ENCODE data around the gene NRSN2. TPM values are rescaled to one million over a fixed set of nuclear protein-coding genes. Genes with fewer than 3 reads are reported as not detected.
A peak's percentile ranks its signal among the peaks of the same experiment; 100 is the strongest.

Gene NRSN2
- polyA plus RNA-seq (ENCODE audit: insufficient read length in 3 of 3): 10 to 100 TPM; 46.1 to 53.6 (median 51.9) TPM
- long read RNA-seq, donor 1, transcript NRSN2-202 (4 exons, 2,088 nt): major isoform, 13 of 18 reads
- long read RNA-seq, donor 1, partial matches to known transcripts: 0 of 18 reads
- long read RNA-seq, donor 1, other reads (novel, unspliced or antisense): 0 of 18 reads
- long read RNA-seq, donor 2, transcript NRSN2-202 (4 exons, 2,088 nt): major isoform, 12 of 33 reads
- long read RNA-seq, donor 2, partial matches to known transcripts: 17 of 33 reads
- long read RNA-seq, donor 2, other reads (novel, unspliced or antisense): 0 of 33 reads
- long read RNA-seq, donor 3, transcript NRSN2-204 (3 exons, 846 nt): minor isoform, 5 of 22 reads
- long read RNA-seq, donor 3, transcript NRSN2-202 (4 exons, 2,088 nt): major isoform, 15 of 22 reads
- long read RNA-seq, donor 3, partial matches to known transcripts: 0 of 22 reads
- long read RNA-seq, donor 3, other reads (novel, unspliced or antisense): 0 of 22 reads
- long read RNA-seq, donor 4, transcript NRSN2-202 (4 exons, 2,088 nt): major isoform, 6 of 9 reads
- long read RNA-seq, donor 4, partial matches to known transcripts: 0 of 9 reads
- long read RNA-seq, donor 4, other reads (novel, unspliced or antisense): 0 of 9 reads
- long read RNA-seq, donor 5, transcript NRSN2-202 (4 exons, 2,088 nt): major isoform, 17 of 20 reads
- long read RNA-seq, donor 5, partial matches to known transcripts: 0 of 20 reads
- long read RNA-seq, donor 5, other reads (novel, unspliced or antisense): 0 of 20 reads
- long read RNA-seq, donor 6, transcript NRSN2-202 (4 exons, 2,088 nt): major isoform, 13 of 15 reads
- long read RNA-seq, donor 6, partial matches to known transcripts: 0 of 15 reads
- long read RNA-seq, donor 6, other reads (novel, unspliced or antisense): 0 of 15 reads
- long read RNA-seq, donor 7, transcript NRSN2-202 (4 exons, 2,088 nt): major isoform, 15 of 23 reads
- long read RNA-seq, donor 7, partial matches to known transcripts: 0 of 23 reads
- long read RNA-seq, donor 7, other reads (novel, unspliced or antisense): 0 of 23 reads
- long read RNA-seq, donor 8, transcript NRSN2-204 (3 exons, 846 nt): minor isoform, 5 of 36 reads
- long read RNA-seq, donor 8, transcript NRSN2-202 (4 exons, 2,088 nt): major isoform, 17 of 36 reads
- long read RNA-seq, donor 8, transcript NRSN2-201 (5 exons, 1,047 nt): minor isoform, 5 of 36 reads
- long read RNA-seq, donor 8, partial matches to known transcripts: 8 of 36 reads
- long read RNA-seq, donor 8, other reads (novel, unspliced or antisense): 0 of 36 reads
- long read RNA-seq, donor 9, transcript NRSN2-202 (4 exons, 2,088 nt): major isoform, 10 of 18 reads
- long read RNA-seq, donor 9, partial matches to known transcripts: 5 of 18 reads
- long read RNA-seq, donor 9, other reads (novel, unspliced or antisense): 0 of 18 reads
- long read RNA-seq, donor 10, transcript NRSN2-202 (4 exons, 2,088 nt): major isoform, 12 of 16 reads
- long read RNA-seq, donor 10, partial matches to known transcripts: 0 of 16 reads
- long read RNA-seq, donor 10, other reads (novel, unspliced or antisense): 0 of 16 reads
- long read RNA-seq, donor 11, transcript NRSN2-202 (4 exons, 2,088 nt): major isoform, 9 of 10 reads
- long read RNA-seq, donor 11, partial matches to known transcripts: 0 of 10 reads
- long read RNA-seq, donor 11, other reads (novel, unspliced or antisense): 0 of 10 reads
- long read RNA-seq, donor 12, transcript NRSN2-202 (4 exons, 2,088 nt): major isoform, 6 of 23 reads
- long read RNA-seq, donor 12, partial matches to known transcripts: 12 of 23 reads
- long read RNA-seq, donor 12, other reads (novel, unspliced or antisense): 0 of 23 reads
- long read RNA-seq, donor 13, transcript NRSN2-202 (4 exons, 2,088 nt): major isoform, 28 of 43 reads
- long read RNA-seq, donor 13, partial matches to known transcripts: 7 of 43 reads
- long read RNA-seq, donor 13, other reads (novel, unspliced or antisense): 0 of 43 reads
- long read RNA-seq, donor 14, transcript NRSN2-202 (4 exons, 2,088 nt): major isoform, 7 of 11 reads
- long read RNA-seq, donor 14, partial matches to known transcripts: 0 of 11 reads
- long read RNA-seq, donor 14, other reads (novel, unspliced or antisense): 0 of 11 reads
- long read RNA-seq, donor 15, transcript NRSN2-202 (4 exons, 2,088 nt): major isoform, 7 of 13 reads
- long read RNA-seq, donor 15, partial matches to known transcripts: 6 of 13 reads
- long read RNA-seq, donor 15, other reads (novel, unspliced or antisense): 0 of 13 reads
- long read RNA-seq, donor 16, transcript NRSN2-202 (4 exons, 2,088 nt): major isoform, 24 of 41 reads
- long read RNA-seq, donor 16, transcript NRSN2-204 (3 exons, 846 nt): minor isoform, 8 of 41 reads
- long read RNA-seq, donor 16, partial matches to known transcripts: 6 of 41 reads
- long read RNA-seq, donor 16, other reads (novel, unspliced or antisense): 0 of 41 reads

GRCh38 chr20:346640-347316 lies at the start of gene NRSN2:
Gene NRSN2, plus strand, starts transcription at chr20:347111. Its CDS starts 2,533 bp downstream, at chr20:349644.
- peak in 1 of 11 donors; percentile 44 for DNase-seq (ENCODE audit: extremely low read depth in 1 of 11, low read depth in 9 of 11, low spot score in 4 of 11)

- DNase-seq (ENCODE audit: extremely low read depth in 1 of 11, low read depth in 9 of 11, low spot score in 4 of 11): peak in 2 of 11 donors; percentile 28 to 39
These were observed 48.8 kb upstream of the NRSN2 start for GRCh38 chr20:297925-298775.

DNA sequence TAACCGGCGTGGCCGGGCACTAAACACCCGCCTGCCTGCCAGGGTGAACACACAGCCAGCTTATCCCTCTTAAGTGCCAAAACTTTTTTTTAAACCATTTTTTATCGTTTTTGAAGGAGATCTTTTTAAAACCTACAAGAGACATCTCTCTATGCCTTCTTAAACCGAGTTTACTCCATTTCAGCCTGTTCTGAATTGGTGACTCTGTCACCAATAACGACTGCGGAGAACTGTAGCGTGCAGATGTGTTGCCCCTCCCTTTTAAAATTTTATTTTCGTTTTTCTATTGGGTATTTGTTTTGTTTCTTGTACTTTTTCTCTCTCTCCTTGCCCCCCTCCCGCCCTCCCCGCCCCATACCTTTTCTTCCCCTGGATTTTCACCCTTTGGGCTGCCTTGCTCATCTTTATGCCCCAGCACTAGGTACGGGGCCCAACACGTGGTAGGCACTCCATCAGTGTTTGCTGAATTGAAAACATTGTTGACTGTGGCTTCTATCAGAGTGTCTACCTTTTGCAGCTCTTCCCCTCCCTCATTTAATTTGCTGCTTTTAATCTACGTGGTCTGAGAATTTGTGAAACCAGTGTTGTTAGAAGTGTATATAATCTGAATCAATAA lies 48.0 kb upstream of the NRSN2 start:
- DNase-seq (ENCODE audit: extremely low read depth in 1 of 11, low read depth in 9 of 11, low spot score in 4 of 11): no peak

DNA sequence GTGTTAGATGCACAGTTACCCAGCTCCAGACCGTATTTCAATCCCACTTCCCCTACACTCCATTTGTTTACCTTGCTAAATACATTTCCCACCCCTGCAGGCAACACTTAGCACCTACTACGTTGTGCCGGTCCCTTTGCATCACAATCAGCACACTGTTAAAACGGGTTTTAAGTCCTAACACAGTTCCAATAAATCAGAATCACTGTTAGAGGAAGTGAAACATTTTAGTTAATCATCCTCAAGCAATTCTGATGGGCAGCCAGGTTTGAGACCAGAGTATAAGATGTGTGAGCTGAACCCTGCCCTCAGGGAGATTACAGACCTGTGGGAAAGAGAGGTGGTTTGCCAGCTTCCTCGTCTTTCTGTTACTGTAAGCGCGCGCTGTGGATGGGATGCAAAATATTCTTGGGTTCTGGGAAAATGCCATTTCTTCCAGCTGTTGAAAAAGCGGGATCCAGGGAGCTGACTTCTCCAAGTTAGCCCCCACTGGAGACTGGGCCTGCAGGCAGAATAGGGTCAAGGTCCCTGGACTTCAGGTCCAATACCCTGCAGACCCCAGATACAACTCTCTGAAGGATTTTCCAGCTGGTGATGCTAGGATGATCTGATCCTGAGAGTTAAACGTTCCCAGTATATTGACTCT lies 46.4 kb upstream of the NRSN2 start:
- no peak for DNase-seq (ENCODE audit: extremely low read depth in 1 of 11, low read depth in 9 of 11, low spot score in 4 of 11)

GRCh38 chr20:301886-302848 lies 44.7 kb upstream of the NRSN2 start:
- no peak for DNase-seq (ENCODE audit: extremely low read depth in 1 of 11, low read depth in 9 of 11, low spot score in 4 of 11)

GRCh38 chr20:305745-306144 lies 41.2 kb upstream of the NRSN2 start:
- DNase-seq (ENCODE audit: extremely low read depth in 1 of 11, low read depth in 9 of 11, low spot score in 4 of 11): no peak

DNA sequence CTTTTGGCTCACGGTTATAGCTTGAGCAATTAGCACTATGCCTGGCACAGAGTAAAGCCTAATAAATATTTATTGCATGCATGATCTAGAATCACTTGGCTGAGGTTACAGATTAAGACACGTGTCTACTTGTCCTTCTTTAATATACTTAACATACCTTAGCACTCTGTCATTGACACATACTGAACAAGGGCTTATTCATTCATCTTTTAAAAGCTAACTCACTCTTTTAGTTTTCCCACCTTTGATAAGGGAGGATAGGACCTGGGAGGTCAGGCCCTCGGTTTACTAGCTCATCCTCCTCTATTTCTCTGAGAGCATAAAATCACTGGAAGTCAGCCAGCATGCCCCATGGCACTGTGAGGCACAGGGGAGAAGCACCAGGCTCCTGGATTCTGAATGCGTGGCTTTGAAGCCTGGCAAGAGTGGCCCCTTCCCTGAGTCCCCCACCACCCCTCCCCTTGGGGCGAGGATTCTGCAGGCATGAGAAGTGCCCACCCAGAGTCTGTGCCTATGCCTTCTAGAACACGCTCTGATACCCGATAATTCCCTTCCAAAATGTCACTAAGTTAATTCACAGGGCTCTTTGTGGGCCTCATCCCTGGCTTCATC lies 38.4 kb upstream of the NRSN2 start:
- no peak for DNase-seq (ENCODE audit: extremely low read depth in 1 of 11, low read depth in 9 of 11, low spot score in 4 of 11)

DNA sequence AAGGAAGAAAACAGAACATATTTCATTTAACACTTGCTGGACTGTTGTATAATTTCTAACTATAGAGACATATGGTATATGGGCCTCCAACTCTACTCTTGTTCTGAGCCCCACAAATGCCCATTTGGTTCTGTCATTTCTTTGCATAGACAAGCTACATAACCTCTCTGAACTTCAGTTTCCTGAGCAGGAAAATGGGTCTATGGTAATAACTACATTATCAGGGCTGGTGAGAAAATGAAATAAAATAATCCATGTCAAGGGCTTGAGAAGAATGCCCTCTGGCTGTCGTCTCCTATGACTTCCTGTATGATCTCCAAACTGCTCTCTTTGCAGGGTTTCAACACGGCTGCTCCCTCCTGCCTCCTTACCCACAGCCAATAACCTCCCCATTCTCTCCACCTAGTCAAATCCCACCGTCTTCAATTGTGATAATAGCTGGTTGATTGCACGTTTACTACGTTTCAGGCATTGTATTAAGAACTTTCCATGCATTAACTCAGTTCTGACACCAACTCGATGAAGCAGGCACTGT lies 37.5 kb upstream of the NRSN2 start:
- DNase-seq (ENCODE audit: extremely low read depth in 1 of 11, low read depth in 9 of 11, low spot score in 4 of 11): no peak

DNA sequence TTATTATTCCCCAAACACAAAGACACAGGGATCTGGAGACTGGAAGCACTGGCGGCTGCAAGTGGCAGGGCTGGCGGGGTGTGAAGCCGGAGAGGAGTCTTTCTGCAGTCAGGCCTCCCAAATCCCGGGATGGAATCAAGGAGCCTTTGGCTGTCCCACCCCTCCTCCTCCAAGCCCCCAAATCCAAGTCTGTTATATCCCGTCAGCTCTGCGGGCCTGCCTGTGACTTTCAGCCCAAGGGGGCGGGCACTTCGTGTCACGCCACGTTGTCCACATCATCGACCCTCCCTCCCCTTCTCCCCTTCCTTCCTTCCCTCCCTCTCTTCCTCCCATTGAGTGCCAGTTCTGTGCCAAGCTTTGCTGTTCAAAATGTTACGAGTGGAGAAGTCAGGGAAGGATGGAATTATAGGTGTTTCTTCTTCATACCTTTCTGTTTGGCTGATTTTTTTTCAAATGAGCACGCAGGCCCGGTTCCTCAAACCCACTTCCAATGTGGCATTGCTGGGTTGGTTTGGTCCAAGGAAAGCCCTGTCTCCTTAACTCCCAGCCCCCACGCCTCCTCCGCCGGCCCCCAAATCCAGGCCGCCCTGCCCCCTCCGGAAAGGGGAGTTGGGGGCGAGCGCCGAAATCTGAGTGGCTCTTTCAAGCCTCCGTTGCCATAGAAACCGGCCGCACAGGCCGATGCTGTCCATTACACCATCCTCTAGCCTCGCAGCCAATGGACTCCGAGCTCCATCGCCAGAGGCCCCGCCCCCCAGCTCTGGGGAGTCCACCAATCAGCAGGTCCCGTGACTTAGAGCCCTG lies 36.9 kb upstream of the NRSN2 start:
- DNase-seq (ENCODE audit: extremely low read depth in 1 of 11, low read depth in 9 of 11, low spot score in 4 of 11): peak in 10 of 11 donors; percentile 97 to 99 (median 99)

DNA sequence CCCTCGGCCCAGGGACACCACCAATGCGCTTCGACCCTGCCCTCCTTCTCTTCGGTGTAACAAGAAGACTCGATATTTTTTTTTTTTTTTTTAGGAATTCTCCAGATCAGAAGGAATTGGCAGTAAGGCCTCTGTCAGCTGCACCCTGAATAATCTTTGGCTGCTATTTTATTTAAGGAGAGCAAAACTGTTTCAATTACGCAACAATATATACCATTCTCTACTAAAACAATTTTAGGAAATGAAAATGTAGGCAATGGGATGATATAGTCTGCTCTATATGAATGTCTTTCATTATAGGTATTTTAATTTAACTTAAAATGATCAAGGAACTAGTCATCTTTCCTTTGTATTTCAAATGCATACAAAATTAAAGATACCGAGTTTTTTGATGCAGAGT lies 36.3 kb upstream of the NRSN2 start:
- no peak for DNase-seq (ENCODE audit: extremely low read depth in 1 of 11, low read depth in 9 of 11, low spot score in 4 of 11)

DNA sequence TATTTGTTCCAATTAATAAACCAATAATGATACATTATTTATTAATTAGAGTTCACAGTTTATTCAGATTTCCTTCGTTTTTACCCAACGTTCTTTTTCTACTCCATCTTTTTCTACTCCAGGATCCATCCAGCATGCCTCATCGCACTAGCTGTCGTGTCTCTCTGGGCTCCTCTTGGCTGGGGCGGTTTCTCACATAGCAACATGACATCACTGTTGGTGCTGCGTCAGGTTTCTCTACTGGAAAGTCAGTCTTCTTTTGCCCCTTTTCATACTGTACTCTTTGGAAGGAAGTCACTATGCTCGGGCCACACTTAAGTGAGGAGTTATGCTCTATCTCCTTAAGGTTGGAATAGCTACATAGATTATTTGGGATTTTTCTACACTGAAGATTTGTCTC lies 35.3 kb upstream of the NRSN2 start:
- no peak for DNase-seq (ENCODE audit: extremely low read depth in 1 of 11, low read depth in 9 of 11, low spot score in 4 of 11)

- DNase-seq (ENCODE audit: extremely low read depth in 1 of 11, low read depth in 9 of 11, low spot score in 4 of 11): no peak
These were observed 34.8 kb upstream of the NRSN2 start for GRCh38 chr20:312067-312466.
